Stimulated activated CD8-positive, alpha-beta memory T cell treated with anti-CD3 and anti-CD28 coated beads, Interleukin-4, amount 100 ng/mL, for 24 hours (primary cell): ENCODE data around the gene ALCAM.
"Not testable (repeated sequence)": the region's sequence is repeated elsewhere in the genome, so short reads cannot be mapped to it uniquely, and the experiment has no call there.

Experiments
- DNase-seq: peaks from one replicate; pipeline ENCODE4 v3.0.0-alpha.2; 2020; ENCODE audit warnings: low read depth

Gene ALCAM

DNA sequence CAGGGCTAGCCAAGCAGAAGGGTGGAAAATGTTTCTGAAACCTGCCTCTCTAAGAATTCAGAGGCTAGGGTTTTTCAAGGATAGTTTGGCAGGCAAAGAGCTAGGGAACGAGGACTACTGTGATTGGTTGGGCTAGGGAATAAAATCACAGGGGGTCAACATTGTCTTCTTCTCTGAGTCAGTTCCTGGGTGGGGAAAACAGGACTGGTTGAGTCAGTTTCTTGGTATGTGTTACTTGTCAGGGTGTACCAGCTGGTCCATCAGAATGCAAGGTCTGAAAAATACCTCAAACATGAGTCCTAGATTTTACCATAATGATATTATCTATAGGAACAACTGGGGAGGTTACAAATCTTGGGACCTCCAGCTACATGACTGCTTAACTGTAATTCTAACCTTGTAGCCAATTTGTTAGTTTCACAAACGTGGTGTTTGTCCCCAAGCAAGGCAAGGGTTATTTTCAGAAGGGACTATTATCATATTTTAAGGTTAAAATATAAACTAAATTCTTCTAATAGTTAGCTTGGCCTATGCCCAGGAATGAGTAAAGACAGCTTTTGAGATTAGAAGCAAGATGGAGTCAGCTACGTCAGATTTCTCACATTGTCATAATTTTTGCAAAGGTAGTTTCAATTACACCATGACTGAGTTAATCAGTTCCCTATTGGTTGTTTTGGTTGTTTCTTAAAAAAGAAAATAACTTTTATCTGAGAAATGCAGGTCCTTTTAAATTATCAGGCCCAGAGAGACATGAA, 231.5 kb downstream of the ALCAM start:
- no peak for DNase-seq

DNA sequence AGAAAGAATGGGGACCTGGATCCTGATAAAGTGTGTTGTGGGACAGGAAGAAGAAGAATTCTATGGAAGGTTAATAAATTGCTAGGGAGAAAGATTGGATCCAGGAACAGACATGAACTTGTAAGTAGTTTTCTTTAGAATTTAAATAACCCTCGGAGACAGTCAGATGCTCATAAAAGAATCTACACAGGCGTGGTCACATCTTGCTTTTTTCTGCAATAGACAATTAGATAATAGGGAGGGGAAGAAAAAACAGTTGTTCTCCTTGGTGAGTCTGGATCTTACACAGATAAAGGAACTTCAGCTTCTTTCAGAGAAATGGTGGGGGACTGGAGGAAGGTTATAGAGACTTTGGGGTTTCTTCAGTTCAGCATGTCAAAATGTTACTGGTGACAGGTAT, 232.6 kb downstream of the ALCAM start:
- DNase-seq, result no peak

DNA sequence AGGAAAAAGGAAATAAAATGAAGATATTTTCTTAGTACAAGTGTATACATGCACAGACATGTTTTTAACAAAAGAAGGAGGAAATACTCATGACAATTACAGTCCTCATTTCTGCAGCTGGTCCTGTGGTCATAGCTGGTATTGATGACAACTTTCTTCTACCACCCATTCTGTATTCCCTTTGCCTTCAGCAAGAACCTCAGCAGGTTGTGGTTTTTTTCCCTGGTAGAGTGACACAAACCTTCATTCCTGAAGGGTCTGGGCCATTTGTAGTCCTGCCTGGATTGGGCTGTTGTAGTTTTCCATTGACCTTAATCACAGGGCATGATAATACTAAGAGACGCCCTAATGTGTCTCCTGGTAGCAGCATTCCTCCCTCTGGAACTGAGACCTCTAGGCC, 235.0 kb downstream of the ALCAM start:
- DNase-seq, result not testable (repeated sequence)

DNA sequence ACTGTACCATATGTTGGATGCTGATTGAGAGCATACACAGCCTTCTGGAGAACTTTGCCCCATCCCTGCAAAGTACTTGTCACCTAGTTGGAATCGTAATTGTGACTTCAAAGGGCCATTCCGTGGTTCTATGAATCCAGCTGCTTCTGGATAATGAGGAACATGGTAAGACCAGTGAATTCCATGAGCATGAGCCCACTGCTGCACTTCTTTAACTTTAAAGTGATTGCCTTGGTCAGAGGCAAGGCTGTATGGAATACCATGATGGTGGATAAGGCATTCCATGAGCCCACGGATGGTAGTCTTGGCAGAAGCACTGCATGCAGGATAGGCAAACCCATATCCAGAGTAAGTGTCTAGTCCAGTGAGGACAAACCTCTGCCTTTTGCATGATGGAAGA, 235.6 kb downstream of the ALCAM start:
- DNase-seq, result not testable (repeated sequence)

DNA sequence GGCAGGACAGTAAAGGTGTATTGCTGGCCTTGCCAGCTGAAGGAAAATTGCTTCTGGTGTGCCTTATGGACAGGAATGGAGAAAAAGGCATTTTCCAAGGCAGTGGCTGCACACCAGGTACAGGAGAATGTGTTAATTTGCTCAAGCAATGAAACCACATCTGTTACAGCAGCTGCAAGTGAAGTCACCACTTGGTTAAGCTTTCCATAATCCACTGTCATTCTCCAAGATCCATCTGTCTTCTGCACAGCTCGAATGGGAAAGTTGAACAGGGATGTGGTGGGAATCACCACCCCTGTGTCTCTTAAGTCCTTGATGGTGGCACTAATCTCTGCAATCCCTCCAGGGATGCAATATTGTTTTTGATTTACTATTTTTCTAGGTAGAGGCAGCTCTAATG, 236.8 kb downstream of the ALCAM start:
- not testable (repeated sequence) for DNase-seq

DNA sequence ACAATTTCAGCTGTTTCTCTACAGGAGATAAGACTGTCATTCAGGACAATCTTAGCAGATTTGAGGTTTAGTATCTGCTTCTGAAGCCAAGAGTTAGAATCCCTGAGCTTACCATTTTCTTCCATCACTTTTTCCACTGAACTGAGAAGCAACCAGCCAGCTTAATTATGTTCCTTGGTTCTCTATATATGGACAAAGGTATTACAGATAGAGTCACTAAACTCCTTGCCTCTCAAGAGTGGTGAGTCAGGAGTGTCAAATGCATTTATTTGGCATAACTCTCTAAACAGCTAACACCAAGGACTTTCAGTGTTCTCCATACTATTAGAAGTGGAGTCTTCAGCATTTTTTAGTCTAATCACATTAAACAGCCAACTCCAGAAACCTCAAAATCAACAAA, 239.3 kb downstream of the ALCAM start:
- no peak for DNase-seq

DNA sequence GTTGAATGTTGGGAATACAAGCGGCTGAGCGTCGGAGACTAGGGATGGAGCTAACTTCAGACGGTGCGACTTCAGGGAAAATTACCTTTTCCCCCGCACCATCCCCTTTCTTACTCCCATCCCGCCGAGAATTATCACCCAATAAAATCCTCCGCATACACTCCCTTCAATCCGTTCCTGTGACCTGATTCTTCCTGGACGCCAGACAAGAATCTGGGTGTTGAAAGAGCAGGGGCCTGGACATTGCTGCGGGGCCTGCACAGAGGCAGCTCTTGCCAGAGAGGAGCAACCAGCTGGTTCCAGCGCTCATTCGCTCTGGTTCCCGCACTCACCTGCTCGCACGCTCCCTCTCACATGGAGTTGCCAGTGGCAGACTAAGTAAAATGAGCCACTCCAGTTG, 241.9 kb downstream of the ALCAM start:
- no peak for DNase-seq

DNA sequence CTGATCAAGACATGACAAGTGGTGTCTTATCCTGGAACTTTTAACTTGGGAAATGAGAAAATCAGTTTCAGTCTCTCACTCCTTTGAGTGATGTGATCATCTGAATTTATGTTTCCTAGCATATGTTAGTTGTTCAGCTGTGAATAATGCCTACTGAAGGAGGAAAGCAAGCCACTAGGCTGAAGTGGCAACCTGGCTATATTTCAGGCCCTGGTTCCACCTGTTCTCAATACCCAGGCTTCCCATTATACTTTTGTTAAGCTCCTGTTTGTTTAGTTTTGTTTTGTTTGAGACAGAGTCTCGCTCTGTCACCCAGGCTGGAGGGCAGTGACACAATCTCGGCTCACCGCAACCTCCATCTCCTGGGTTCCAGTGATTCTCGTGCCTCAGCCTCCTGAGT, 243.8 kb downstream of the ALCAM start:
- no peak for DNase-seq

DNA sequence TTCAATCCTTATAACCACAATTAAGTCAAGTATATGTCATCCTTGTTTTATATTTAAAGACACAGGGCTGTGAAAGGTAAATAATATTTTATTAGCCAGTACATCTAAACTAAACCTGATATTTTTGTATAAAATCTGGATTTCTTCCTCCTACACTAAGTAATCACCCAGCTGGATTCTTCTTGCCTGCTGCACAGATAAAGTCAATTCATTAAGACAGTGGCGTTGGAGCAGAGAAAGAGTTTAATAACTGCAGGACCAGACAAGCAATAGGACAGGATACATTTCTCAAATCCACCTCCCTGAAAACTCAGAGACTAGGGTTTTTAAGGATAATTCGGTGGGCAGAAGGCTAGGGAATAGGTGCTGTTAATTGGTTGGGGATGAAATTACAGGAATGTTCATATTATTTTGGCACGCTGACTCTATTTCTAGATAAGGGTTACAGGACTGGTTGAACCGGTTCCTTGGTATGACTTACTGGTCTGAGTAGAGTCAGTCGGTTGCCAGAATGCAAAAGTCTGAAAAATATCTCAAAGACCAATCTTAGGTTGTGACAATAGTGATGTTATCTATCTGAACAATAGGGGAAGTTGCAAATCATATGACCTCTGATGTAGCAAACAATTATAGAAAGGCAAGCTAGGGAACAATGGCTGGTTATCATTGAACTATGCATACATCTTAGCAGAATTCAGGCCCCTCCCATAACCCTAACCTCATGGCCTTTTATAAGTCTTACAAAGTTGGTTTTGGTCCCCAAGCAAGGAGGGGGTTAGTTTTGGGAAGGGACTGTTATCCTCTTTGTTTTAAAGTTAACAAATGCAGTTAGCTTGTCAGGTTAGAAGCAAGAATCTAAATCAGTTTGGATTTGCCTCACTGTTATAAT, 244.8 kb downstream of the ALCAM start:
- no peak for DNase-seq

DNA sequence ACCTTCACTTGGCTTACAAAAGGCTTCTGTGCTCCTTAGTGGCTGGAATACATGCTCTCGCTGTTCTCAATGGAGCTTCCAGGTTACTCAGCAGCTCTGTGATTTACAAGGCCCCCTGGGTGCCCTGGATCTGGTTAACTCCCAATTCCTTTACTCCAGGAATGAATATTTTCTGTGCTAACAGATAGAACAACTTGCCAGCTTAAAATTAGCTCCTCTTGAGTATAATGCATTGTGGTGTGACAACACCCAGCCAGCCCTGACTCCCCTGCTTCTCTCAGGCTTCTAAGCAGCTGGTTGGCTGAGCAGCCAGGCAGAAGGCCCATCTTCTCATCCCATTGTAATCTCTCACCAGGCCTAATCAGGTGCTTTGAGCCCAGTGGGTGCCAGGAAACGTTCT, 246.4 kb downstream of the ALCAM start:
- DNase-seq, result no peak

DNA sequence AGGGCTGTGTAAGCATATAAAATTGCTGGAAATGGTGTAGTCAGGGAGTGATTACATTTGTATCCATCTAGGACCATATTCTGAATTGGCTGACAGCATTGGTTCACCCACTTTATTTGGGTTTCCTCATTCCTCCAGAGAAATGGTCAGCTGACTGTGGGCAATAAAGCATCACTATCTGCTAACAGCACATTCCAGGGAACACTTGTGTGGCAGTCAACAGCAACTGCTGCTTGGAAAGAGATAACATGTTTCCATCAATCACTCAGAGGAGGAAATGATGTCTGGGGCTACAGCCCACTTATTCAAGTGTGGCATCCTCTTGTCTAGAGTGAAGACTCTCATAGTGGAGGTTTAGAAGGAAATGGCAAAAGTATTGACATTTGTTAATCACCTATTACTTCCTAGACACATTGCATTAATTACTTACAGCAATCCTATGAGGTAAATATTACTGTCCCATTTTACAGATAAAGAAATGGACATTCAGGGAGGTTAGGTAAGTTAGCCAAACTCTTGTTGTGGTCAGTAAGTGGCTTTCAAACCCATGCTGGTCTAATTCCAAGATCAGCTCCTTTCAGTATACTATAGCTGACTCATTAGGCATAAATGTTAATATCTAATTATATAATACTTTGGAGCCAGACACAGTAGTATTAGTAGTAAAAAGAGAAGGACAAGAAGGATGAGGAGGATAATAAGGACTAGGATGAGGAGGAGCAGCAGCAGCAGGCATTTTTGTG, 247.8 kb downstream of the ALCAM start:
- no peak for DNase-seq

DNA sequence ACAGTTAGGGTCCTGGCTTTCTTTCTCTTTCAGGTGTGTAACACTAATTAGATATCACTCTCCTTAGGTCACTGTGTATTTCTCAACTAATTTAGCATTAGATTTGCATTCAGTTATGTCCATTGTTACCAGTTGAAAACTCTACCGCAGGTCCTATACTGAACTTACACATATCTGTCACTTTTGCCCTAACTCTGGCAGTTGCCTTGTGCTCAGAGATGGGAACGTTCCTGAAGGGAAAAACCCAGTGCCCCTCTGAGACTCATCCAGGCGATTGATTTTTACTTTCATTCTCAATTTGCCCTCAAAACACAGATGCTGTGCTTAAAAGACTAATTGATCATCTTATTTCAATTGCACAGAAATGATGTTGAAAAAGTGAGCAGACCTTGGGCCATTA, 249.1 kb downstream of the ALCAM start:
- DNase-seq, result no peak

DNA sequence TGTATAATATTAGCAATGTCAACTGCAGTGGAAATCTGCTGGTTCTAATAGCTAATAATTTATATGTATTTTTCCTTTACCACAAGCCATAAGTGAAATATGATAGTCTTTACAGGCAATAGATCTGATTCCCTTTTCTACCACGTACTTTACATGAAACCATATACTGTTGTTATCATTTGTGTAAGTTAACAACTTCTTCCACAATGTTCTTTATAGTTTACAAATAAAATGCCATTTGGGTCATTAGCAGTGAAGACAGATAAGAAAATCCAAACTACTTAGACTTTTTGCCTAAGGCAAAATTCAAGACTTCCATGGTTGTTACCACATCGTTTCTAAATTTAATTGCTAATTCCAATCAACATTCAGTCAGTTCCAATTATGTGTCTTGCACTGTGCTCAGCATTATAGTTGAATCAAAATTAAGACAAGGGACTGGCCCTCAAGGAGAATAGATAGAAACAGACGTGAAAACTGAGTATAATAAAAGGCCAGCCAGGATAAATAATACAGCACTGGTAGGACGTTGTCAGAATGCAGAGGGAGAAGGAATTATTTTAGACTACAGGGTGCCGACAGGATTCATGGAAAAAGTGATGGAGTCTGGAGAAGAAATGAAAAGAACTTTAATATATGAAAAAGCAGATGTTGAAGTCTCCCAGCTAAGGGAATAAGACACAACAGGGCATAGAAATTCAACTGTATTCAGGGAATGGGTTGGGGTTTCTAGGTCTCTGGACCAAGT, 249.8 kb downstream of the ALCAM start:
- DNase-seq, result no peak

DNA sequence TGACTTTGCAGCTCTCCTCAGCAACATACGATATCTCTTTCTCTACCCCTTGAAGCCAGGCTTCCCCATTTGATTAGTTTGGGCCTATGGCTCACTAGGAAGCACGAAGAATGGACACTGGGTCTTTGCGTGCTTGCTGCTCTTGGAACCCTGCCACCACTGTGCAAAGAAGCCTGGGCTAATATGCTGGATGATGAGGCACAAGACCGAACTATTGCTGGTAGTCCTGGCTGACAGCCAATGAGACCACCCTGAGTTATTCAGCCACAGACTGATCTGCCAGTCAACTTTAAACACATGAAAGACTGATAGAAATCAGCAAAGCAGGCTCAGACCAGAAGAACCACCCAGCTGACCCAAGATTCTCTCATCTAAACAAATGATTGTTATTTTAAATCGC, 251.8 kb downstream of the ALCAM start:
- DNase-seq, result no peak

DNA sequence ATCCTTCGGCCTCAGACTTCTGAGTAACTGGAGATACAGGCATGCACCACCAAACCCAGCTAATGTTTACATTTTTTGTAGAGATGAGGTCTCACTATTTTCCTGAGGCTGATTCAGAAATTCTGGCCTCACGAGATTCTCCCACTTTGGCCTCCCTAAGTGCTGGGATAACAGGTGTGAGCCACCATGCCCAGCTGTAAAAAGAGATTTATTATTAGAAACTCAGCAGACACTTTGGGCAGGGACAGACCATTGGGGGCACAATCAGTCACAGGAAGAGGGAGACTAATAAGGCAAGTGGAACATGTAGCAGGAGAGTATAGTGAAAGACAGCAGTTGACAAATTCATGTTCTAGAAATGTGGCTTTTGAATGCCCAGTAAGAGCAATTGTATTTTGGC, 252.9 kb downstream of the ALCAM start:
- DNase-seq, result no peak

DNA sequence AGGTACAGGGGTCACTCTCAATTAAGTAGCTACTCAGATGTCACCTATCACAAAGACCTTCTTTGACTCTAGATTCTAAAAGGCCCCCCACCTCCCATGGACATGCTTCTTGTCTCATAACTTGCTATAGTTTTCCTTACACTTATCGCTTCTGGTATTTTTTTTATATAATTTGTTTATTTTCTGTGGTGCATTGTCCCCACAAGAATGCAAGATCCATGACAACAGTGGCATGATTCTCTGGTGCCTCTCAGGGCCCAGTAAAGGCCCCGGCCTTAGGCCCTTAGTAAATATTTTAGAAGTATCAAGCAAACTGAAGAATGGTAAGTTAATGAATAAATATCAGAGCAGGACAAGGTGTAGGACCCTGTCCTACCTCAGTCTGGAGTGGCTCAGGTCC, 253.5 kb downstream of the ALCAM start:
- DNase-seq, result no peak

DNA sequence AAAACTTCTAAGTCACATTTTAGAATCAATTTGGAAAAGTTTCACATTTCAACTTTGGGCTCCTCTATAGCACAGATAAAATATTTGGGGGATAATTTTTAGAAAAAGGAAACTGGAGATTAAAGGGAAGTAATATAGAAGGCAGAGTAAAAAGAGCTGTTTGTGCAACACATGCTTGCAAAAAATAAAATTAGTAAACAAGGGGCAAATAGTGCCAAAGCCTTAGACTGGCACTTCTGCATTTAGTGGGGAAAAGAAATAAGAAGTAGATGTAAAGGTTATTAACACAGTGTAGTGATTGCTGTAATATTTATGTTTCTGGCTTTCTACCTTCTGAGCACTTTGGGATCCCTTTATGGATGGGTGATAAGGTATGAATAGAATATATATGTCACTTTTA, 255.5 kb downstream of the ALCAM start:
- DNase-seq, result no peak
